Activated naive CD8-positive, alpha-beta T cell treated with anti-CD3 and anti-CD28 coated beads, Interleukin-2, amount 10 ng/mL, durations not matched to agents 7 days and 5 days (primary cell): Measurements from ENCODE around the gene CDC42. TPM values are rescaled to one million over a fixed set of nuclear protein-coding genes. Genes with fewer than 3 reads are reported as not detected.
A peak's percentile ranks its signal among the peaks of the same experiment; 100 is the strongest.

Experiments
- ATAC-seq: fragments of 150-1000 bp; cut with Tn5 transposase; one replicate; pipeline ENCODE4 v1.10.0; 2021; ENCODE audit warnings: low read depth, moderate library complexity
- POLR2A ChIA-PET: fragments of 350-600 bp; sonication (Branson Sonifier 250); formaldehyde crosslinking; loops from one replicate; lab custom pipeline; 2021; ENCODE audit warnings: antibody characterized with exemption; lab: Charles Lee
- DNase-seq: peaks from one replicate; pipeline ENCODE4 v3.0.0; 2021
- H3K27ac Mint-ChIP-seq: one replicate; pipeline ENCODE4 v1.8.0; 2022; ENCODE audit warnings: mild to moderate bottlenecking, mixed read lengths
- H3K27me3 Mint-ChIP-seq: one replicate; pipeline ENCODE4 v1.8.0; 2022; ENCODE audit warnings: mild to moderate bottlenecking, moderate library complexity, mixed read lengths
- H3K36me3 Mint-ChIP-seq: one replicate; pipeline ENCODE4 v1.8.0; 2021; ENCODE audit warnings: mild to moderate bottlenecking, mixed read lengths
- H3K4me1 Mint-ChIP-seq: one replicate; pipeline ENCODE4 v1.8.0; 2021; ENCODE audit warnings: mixed read lengths
- H3K4me3 Mint-ChIP-seq: one replicate; pipeline ENCODE4 v1.8.0; 2022; ENCODE audit warnings: mild to moderate bottlenecking, moderate library complexity, mixed read lengths
- H3K9me3 Mint-ChIP-seq: one replicate; pipeline ENCODE4 v1.8.0; 2021; ENCODE audit warnings: mixed read lengths
- total RNA-seq, 2 experiments: library from RNA; stranded (reverse); gene quantifications; one replicate each; pipeline ENCODE4 v1.2.3, GENCODE V29; 2021

Gene CDC42
- total RNA-seq, 2 experiments from 2014 or later, result 283 to 303 TPM

GRCh38 chr1:22108339-22109105 lies 56.0 kb downstream of the CDC42 start:
- POLR2A ChIA-PET, result no interaction called here
- H3K4me1 Mint-ChIP-seq, result peaks cover 33% of the 10 kb centered on the region
- peaks cover 26% of the 10 kb centered on the region for H3K36me3 Mint-ChIP-seq

GRCh38 chr1:22110016-22110415 lies 57.5 kb downstream of the CDC42 start:
- Mint-ChIP-seq H3K9me3 (no peaks in the 10 kb centered on the region), H3K4me1 (peaks cover 21% of the 10 kb centered on the region), H3K27me3 (no peaks in the 10 kb centered on the region), H3K36me3 (peaks cover 19% of the 10 kb centered on the region), H3K27ac (no peak overlapping the region), H3K4me3 (no peak overlapping the region)
- no peak for ATAC-seq
- POLR2A ChIA-PET, result no interaction called here
- DNase-seq, result no peak

More at GRCh38 chr1:22108339-22109105, 56.0 kb downstream of the CDC42 start:
- ATAC-seq (no peak), DNase-seq (no peak)
- Mint-ChIP-seq H3K27me3 (no peaks in the 10 kb centered on the region), H3K4me3 (no peak overlapping the region), H3K9me3 (no peaks in the 10 kb centered on the region), H3K27ac (peak overlapping the region; percentile 48)

DNA sequence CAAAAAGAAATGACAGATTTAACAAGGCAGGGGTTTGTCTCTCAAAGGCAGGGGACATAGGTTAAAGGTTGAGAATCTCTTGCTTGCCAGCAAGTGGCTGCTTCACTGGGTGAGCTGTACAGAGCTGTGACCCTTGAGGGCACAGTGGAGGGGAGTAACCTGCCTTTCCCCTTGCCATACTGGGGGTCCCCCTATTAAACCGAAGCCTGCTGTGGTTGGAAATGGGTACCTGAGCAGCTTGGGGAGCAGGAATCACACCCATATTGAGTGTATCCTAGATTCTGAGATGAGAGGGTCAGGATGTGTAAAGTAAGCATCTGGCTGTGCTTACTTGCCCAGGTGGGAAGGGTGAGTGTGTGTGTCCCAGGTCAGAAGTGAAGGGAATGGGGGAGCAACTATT lies 58.6 kb downstream of the CDC42 start:
- Mint-ChIP-seq H3K27ac (no peak overlapping the region), H3K4me1 (peaks cover 17% of the 10 kb centered on the region), H3K36me3 (peaks cover 16% of the 10 kb centered on the region), H3K27me3 (no peaks in the 10 kb centered on the region), H3K4me3 (no peak overlapping the region), H3K9me3 (no peaks in the 10 kb centered on the region)
- DNase-seq, result no peak
- ATAC-seq, result no peak
- POLR2A ChIA-PET, result no interaction called here

GRCh38 chr1:22111620-22112019 lies 59.1 kb downstream of the CDC42 start:
- DNase-seq, result no peak
- Mint-ChIP-seq H3K36me3 (peaks cover 16% of the 10 kb centered on the region), H3K27ac (no peak overlapping the region), H3K27me3 (no peaks in the 10 kb centered on the region), H3K4me1 (peaks cover 17% of the 10 kb centered on the region), H3K4me3 (no peak overlapping the region), H3K9me3 (no peaks in the 10 kb centered on the region)
- POLR2A ChIA-PET, result no interaction called here
- no peak for ATAC-seq

DNA sequence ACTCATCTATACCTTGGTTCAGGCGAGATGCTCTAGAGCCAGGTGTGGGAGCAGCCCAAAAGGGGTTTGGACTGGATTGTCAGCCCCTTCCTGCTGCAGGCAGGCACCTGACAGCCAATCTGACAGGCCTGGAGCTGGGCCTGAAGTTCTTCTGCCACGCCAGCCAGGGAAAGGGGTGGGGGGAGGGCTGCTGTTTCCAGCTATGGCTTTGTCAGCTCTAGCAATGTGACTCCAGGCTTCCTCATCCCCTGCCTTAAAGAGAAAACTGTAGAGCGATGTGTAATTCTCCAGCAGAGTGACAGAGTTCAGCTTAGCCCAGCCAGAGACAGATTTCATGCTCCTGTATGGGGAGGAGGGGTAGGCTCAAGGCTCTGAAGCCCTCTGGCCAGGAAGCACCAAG lies 60.0 kb downstream of the CDC42 start:
- Mint-ChIP-seq H3K27ac (peak overlapping the region; percentile 28), H3K36me3 (peaks cover 13% of the 10 kb centered on the region)

GRCh38 chr1:22114083-22115012 lies 61.8 kb downstream of the CDC42 start:
- Mint-ChIP-seq H3K27me3 (no peaks in the 10 kb centered on the region), H3K9me3 (no peaks in the 10 kb centered on the region), H3K4me1 (peaks cover 22% of the 10 kb centered on the region), H3K36me3 (peaks cover 9% of the 10 kb centered on the region), H3K27ac (peak overlapping the region; percentile 44), H3K4me3 (no peak overlapping the region)
- DNase-seq, result no peak
- POLR2A ChIA-PET, result interaction anchor here (1.6 kb wide), 1 partner anchor 9 kb away, joined by 4 read pairs; no protein-coding TSS in a partner anchor
- no peak for ATAC-seq

More for the DNA sequence above, 60.0 kb downstream of the CDC42 start:
- no peaks in the 10 kb centered on the region for H3K9me3 Mint-ChIP-seq
- ATAC-seq, result no peak
- peaks cover 20% of the 10 kb centered on the region for H3K4me1 Mint-ChIP-seq
- no peak for DNase-seq
- no peak overlapping the region for H3K4me3 Mint-ChIP-seq
- H3K27me3 Mint-ChIP-seq, result no peaks in the 10 kb centered on the region
- POLR2A ChIA-PET, result no interaction called here

DNA sequence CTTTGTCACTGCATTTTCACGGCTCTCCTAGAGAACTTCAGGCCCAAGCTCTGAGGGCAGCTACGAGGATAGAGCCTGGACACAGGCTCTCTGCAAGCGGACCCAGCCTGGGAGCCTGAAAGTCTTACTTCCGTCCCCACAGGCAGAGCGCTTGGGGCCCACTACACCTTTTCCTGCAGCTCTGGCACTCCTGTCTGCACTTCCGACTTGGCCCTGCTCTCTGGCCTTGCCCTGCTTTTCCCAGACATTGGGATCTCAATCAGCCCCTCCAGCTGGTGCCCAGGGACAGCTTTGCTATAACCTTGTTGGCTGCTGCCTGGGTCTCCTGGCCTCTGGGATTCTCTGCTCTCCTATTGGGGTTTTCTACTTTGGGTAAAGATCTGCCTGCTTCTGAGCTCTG lies 62.8 kb downstream of the CDC42 start:
- no peak overlapping the region for H3K4me3 Mint-ChIP-seq
- H3K9me3 Mint-ChIP-seq, result no peaks in the 10 kb centered on the region

DNA sequence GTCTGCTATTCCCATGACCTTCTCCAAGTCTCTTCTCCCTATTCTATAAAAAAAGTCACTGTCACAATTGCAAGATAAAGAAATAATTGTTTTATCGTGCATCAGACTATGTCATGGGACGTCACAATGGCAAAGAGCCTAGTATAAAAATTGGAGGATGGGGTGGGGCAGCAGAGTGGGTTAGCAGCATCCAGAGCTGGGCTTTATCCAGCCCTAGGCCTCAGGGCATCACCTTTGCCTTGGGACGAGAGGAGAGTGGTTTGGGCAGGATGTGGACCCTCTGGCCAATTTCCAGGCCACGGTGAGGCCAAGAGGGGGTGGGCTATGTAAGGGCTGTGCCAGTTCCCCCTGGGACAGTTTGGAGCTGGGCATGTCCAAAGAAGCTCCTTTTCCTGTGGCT lies 64.7 kb downstream of the CDC42 start:
- peaks cover 8% of the 10 kb centered on the region for H3K36me3 Mint-ChIP-seq
- H3K27me3 Mint-ChIP-seq, result no peaks in the 10 kb centered on the region
- DNase-seq (no peak), ATAC-seq (no peak)
- peak overlapping the region; percentile 9 for H3K27ac Mint-ChIP-seq
- POLR2A ChIA-PET, result no interaction called here
- no peaks in the 10 kb centered on the region for H3K9me3 Mint-ChIP-seq
- peaks cover 20% of the 10 kb centered on the region for H3K4me1 Mint-ChIP-seq
- H3K4me3 Mint-ChIP-seq, result no peak overlapping the region

More for the DNA sequence above, 62.8 kb downstream of the CDC42 start:
- DNase-seq (no peak), ATAC-seq (no peak)
- Mint-ChIP-seq H3K27ac (peak overlapping the region; percentile 44), H3K4me1 (peaks cover 22% of the 10 kb centered on the region), H3K27me3 (no peaks in the 10 kb centered on the region), H3K36me3 (peaks cover 11% of the 10 kb centered on the region)
- POLR2A ChIA-PET, result interaction anchor here (1.6 kb wide), 1 partner anchor 10 kb away, joined by 4 read pairs; no protein-coding TSS in a partner anchor

GRCh38 chr1:22117851-22118250 lies 65.3 kb downstream of the CDC42 start:
- no peak overlapping the region for H3K4me3 Mint-ChIP-seq
- H3K27ac Mint-ChIP-seq, result no peak overlapping the region
- H3K36me3 Mint-ChIP-seq, result peaks cover 8% of the 10 kb centered on the region
- ATAC-seq (no peak), DNase-seq (no peak)
- H3K4me1 Mint-ChIP-seq, result peaks cover 20% of the 10 kb centered on the region
- H3K9me3 Mint-ChIP-seq, result no peaks in the 10 kb centered on the region
- POLR2A ChIA-PET, result no interaction called here
- no peaks in the 10 kb centered on the region for H3K27me3 Mint-ChIP-seq

DNA sequence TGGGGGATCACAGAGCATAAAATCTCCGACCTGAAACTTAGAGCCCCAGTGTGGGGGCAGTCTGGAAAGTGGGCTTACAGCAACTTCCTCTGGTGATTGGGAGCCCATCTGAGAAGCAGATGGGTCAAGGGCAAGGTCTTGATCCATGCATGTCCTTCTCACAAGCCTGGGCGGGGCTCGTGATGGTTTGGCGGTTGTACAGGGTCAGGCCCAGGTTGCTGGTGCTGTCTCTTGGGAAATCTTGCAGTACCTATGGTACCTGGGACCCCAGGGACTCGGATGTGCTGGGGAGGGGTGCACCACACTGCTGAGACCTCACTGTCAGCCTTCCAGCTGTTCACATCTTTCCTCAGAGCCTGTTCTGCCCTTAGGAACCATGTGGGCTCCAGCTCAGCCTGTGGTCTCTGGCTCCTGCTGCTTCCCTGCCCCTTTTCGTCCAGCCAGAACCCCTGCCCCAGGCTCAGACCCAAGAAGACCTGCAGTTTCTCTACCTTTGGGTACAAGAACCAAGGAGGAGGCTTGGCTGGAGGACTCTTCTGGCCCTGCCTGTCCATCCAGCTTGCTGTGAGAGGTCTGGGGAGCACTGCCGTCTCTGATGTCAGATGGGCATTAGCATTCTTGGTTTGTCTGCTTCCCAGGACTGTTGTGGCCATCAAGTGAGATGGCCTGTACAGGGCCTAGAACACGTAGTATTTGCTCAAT lies 65.9 kb downstream of the CDC42 start:
- DNase-seq, result no peak
- no peak overlapping the region for H3K27ac Mint-ChIP-seq
- POLR2A ChIA-PET, result no interaction called here
- no peak for ATAC-seq
- no peaks in the 10 kb centered on the region for H3K9me3 Mint-ChIP-seq
- H3K4me3 Mint-ChIP-seq, result no peak overlapping the region
- H3K4me1 Mint-ChIP-seq, result peaks cover 17% of the 10 kb centered on the region
- H3K27me3 Mint-ChIP-seq, result no peaks in the 10 kb centered on the region
- peaks cover 4% of the 10 kb centered on the region for H3K36me3 Mint-ChIP-seq

- no peak for ATAC-seq
- Mint-ChIP-seq H3K27me3 (no peaks in the 10 kb centered on the region), H3K4me1 (peaks cover 16% of the 10 kb centered on the region), H3K9me3 (no peaks in the 10 kb centered on the region), H3K4me3 (no peak overlapping the region), H3K36me3 (peaks cover 4% of the 10 kb centered on the region), H3K27ac (no peak overlapping the region)
- no peak for DNase-seq
- POLR2A ChIA-PET, result no interaction called here
Observed at GRCh38 chr1:22119626-22120468, 67.3 kb downstream of the CDC42 start.

- Mint-ChIP-seq H3K27ac (no peak overlapping the region), H3K36me3 (peaks cover 4% of the 10 kb centered on the region), H3K4me3 (no peak overlapping the region), H3K4me1 (peaks cover 13% of the 10 kb centered on the region), H3K9me3 (no peaks in the 10 kb centered on the region), H3K27me3 (no peaks in the 10 kb centered on the region)
- POLR2A ChIA-PET, result no interaction called here
- DNase-seq (peak; percentile 29), ATAC-seq (no peak)
Observed at GRCh38 chr1:22120469-22120790, 67.9 kb downstream of the CDC42 start.
